Activated naive CD4-positive, alpha-beta T cell treated with anti-CD3 and anti-CD28 coated beads for 36 hours (primary cell): ENCODE data around the gene CPT1C. TPM values are rescaled to one million over a fixed set of nuclear protein-coding genes. Genes with fewer than 3 reads are reported as not detected.

Source experiments
- CTCF ChIA-PET: fragments of 350-600 bp; sonication (Branson Sonifier 250); formaldehyde crosslinking; loops from one replicate; lab custom pipeline; 2021; ENCODE audit warnings: antibody characterized with exemption; lab: Charles Lee
- DNase-seq: peaks from one replicate; pipeline ENCODE4 v3.0.0-alpha.2; 2020
- H3K27ac Mint-ChIP-seq: one replicate; pipeline ENCODE4 v1.8.0; 2021; ENCODE audit warnings: mild to moderate bottlenecking, mixed read lengths
- H3K27me3 Mint-ChIP-seq: one replicate; pipeline ENCODE4 v1.8.0; 2021; ENCODE audit warnings: low read depth, mixed read lengths
- H3K36me3 Mint-ChIP-seq: one replicate; pipeline ENCODE4 v1.8.0; 2021; ENCODE audit warnings: low read depth, mixed read lengths
- H3K4me1 Mint-ChIP-seq: one replicate; pipeline ENCODE4 v1.8.0; 2021; ENCODE audit warnings: low read depth, mixed read lengths
- H3K4me3 Mint-ChIP-seq: one replicate; pipeline ENCODE4 v1.8.0; 2021; ENCODE audit warnings: mild to moderate bottlenecking, moderate library complexity, mixed read lengths
- H3K9me3 Mint-ChIP-seq: one replicate; pipeline ENCODE4 v1.8.0; 2021; ENCODE audit warnings: mixed read lengths
- intact Hi-C: fragments of 100-400 bp; cut with micrococcal nuclease; formaldehyde crosslinking; loops from one replicate; pipeline ENCODE4 v1.15.1; 2023
- total RNA-seq, 2 experiments: library from RNA; stranded (reverse); gene quantifications; one replicate each; pipeline ENCODE4 v1.2.3, GENCODE V29; 2021

The CPT1C gene
- total RNA-seq, 2 experiments from 2014 or later, result 0.32 to 0.48 TPM

DNA sequence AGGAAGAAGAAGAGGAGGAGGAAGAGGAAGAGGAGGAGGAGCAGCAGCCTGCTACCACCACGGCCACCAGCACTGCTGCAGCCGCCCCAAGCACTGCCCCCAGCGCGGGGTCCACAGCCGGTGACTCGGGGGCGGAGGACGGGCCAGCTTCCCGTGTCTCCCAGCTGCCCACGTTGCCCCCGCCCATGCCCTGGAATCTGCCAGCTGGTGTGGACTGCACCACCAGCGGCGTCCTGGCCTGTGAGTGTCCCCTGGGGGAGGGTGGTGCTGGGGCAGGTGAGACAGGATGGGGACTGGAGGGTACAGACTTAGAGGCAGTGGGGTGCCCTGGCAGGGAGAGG is 37.5 kb upstream of the CPT1C start:
- intact Hi-C loops, result no loop called here
- no peaks in the 10 kb centered on the region for H3K27me3 Mint-ChIP-seq
- H3K4me3 Mint-ChIP-seq, result no peak overlapping the region
- no peak overlapping the region for H3K27ac Mint-ChIP-seq
- no peaks in the 10 kb centered on the region for H3K9me3 Mint-ChIP-seq
- DNase-seq, result no peak
- peaks cover 19% of the 10 kb centered on the region for H3K36me3 Mint-ChIP-seq
- no peaks in the 10 kb centered on the region for H3K4me1 Mint-ChIP-seq
- CTCF ChIA-PET, result no interaction called here

DNA sequence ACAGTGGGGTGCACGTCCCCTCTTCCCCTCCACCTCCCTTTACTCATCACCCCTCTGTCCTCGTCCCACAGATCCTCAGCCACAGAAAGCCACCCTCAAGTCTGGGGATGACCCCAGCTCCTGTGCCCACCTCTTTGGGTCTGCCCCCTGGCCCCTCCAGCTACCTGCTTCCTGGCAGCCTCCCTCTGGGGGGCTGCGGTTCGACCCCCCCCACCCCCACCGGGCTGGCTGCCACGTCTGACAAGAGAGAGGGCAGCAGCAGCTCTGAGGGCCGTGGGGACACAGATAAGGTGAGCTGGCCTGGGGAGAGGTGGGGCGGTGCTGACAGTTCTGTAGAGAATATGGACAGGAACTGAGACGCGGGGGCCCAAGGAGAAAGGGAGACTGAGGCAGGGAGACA is 36.3 kb upstream of the CPT1C start:
- no peaks in the 10 kb centered on the region for H3K27me3 Mint-ChIP-seq

DNA sequence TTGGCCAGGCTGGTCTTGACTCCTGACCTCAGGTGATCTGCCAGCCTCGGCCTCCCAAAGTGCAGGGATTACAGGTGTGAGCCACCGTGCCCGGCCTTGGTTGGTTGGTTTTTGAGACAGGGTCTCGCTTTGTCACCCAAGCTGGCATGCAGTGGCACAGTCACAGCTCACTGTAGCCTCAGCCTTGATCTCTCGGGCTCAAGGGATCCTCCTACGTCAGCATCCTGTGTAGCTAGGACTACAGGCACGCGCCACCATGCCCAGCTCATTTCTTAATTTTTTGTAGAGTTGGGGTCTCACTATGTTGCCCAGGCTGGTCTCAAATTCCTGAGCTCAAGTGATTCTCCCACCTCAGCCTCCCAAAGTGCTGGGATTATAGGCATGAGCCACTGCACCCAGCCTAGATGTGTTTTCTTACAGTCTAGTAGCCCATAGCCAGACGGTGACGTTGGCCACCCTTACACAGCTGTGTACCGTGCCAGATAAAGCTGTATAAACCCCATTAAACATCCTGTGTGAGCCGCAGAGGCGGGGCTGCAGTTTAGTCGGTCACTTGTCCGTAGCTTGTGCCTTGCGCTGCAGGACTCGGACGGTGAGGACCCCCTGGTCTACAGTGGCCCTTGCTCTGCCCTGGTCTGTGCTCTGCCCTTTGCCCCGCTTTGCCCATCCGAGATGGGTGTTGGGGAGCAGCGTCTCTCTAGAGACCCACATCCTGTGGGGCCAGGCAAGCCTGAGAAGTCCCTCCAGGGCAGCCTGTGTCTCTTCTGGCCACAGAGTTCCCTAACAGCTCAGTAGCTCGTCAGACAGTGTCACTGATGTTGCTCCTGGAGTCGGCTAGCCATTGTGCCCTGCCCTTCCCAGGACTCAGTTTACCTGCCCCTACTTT is 35.1 kb upstream of the CPT1C start:
- Mint-ChIP-seq H3K4me1 (peaks cover 5% of the 10 kb centered on the region), H3K9me3 (no peaks in the 10 kb centered on the region), H3K36me3 (peaks cover 23% of the 10 kb centered on the region), H3K27ac (no peak overlapping the region), H3K4me3 (no peak overlapping the region), H3K27me3 (no peaks in the 10 kb centered on the region)
- CTCF ChIA-PET, result interaction anchor here (0.8 kb wide), 1 partner anchor 25 kb away, joined by 3 read pairs; no protein-coding TSS in a partner anchor
- intact Hi-C loops, result no loop called here
- DNase-seq, result no peak

More for the DNA sequence above, 36.3 kb upstream of the CPT1C start:
- Mint-ChIP-seq H3K27ac (no peak overlapping the region), H3K9me3 (no peaks in the 10 kb centered on the region), H3K4me1 (no peaks in the 10 kb centered on the region), H3K36me3 (peaks cover 19% of the 10 kb centered on the region), H3K4me3 (no peak overlapping the region)
- intact Hi-C loops, result no loop called here
- no peak for DNase-seq
- CTCF ChIA-PET, result no interaction called here

DNA sequence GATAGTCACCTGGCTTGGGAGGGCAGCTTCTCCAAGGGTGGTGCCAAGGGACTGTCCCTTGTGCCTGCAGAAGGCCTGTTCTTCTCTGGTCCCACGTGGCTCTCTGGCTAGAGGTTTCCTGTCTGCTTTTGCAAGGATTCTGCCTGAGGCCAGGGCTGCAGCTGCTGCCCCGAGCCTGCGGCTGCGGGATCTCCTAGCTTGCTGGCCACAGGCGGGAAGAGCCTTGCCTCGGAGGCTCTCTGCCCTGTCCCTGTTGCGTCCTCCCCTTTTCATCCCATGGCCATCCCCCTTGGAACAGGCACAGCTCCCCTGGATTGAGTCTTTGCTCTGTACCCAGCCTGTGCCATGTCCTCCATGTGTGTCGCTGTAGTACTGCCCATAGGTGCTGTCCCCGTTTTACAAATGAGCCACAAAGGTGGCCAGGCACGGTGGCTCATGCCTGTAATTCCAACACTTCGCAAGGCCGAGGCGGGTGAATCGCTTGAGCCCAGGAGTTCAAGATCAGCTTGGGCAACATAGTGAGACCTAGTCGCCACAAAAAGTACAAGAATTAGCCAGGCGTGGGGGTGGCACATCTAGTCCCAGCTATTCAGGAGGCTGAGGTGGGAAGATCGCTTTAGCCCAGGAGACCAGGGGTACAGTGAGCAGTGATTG is 34.3 kb upstream of the CPT1C start:
- H3K4me1 Mint-ChIP-seq, result peaks cover 5% of the 10 kb centered on the region
- H3K27me3 Mint-ChIP-seq, result no peaks in the 10 kb centered on the region
- H3K4me3 Mint-ChIP-seq, result no peak overlapping the region
- DNase-seq, result no peak
- CTCF ChIA-PET, result interaction anchor here (0.8 kb wide), 1 partner anchor 24 kb away, joined by 3 read pairs; no protein-coding TSS in a partner anchor
- H3K9me3 Mint-ChIP-seq, result no peaks in the 10 kb centered on the region
- H3K36me3 Mint-ChIP-seq, result peaks cover 27% of the 10 kb centered on the region
- intact Hi-C loops, result no loop called here
- no peak overlapping the region for H3K27ac Mint-ChIP-seq

DNA sequence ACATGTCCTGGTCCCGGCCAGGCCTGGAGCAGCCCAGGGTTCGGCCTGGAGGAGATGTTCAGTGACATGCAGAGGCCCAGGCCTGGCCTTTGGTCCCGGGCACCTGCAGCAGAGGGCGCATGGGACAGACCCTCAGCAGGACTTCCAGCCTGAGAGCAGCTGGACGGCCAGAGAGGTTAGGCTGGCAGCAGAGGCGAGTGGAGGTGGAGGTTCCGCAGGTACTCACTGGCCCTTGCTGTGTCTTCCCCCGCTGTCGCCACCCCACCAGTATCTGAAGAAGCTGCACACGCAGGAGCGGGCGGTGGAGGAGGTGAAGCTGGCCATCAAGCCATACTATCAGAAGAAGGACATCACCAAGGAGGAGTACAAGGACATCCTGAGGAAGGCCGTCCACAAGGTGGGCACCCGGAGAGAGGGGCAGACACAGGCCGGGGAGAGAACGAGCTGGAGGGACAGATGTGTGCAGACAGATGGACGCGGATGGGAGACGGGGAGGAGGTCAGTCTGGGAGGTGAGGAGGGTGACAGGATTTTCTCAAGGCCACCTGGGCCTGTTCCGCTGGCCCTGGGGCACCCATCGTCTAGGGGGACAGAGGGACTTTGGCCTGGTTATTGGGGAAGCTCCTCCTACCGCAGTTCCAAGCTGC is 33.3 kb upstream of the CPT1C start:
- Mint-ChIP-seq H3K9me3 (no peaks in the 10 kb centered on the region), H3K27ac (no peak overlapping the region), H3K4me3 (no peak overlapping the region), H3K4me1 (peaks cover 7% of the 10 kb centered on the region), H3K36me3 (peaks cover 29% of the 10 kb centered on the region), H3K27me3 (no peaks in the 10 kb centered on the region)
- no peak for DNase-seq
- intact Hi-C loops, result no loop called here
- CTCF ChIA-PET, result no interaction called here

DNA sequence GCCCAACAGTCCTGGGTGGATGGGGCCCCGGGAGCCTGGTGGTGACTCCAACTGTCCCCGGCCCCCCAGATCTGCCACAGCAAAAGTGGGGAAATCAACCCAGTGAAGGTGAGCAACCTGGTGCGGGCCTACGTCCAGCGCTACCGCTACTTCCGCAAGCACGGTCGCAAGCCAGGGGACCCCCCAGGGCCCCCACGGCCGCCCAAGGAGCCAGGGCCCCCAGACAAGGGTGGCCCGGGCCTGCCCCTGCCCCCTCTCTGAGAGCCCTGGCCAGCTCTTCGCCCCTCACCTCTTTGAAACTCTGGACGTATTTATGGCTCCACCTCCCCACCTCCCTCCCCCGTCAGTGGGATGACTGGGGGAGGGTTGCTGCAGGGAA is 32.8 kb upstream of the CPT1C start:
- intact Hi-C loops, result no loop called here
- H3K4me3 Mint-ChIP-seq, result no peak overlapping the region
- peaks cover 31% of the 10 kb centered on the region for H3K36me3 Mint-ChIP-seq
- DNase-seq, result no peak
- CTCF ChIA-PET, result no interaction called here
- no peaks in the 10 kb centered on the region for H3K27me3 Mint-ChIP-seq
- no peak overlapping the region for H3K27ac Mint-ChIP-seq
- H3K4me1 Mint-ChIP-seq, result peaks cover 12% of the 10 kb centered on the region
- H3K9me3 Mint-ChIP-seq, result no peaks in the 10 kb centered on the region

DNA sequence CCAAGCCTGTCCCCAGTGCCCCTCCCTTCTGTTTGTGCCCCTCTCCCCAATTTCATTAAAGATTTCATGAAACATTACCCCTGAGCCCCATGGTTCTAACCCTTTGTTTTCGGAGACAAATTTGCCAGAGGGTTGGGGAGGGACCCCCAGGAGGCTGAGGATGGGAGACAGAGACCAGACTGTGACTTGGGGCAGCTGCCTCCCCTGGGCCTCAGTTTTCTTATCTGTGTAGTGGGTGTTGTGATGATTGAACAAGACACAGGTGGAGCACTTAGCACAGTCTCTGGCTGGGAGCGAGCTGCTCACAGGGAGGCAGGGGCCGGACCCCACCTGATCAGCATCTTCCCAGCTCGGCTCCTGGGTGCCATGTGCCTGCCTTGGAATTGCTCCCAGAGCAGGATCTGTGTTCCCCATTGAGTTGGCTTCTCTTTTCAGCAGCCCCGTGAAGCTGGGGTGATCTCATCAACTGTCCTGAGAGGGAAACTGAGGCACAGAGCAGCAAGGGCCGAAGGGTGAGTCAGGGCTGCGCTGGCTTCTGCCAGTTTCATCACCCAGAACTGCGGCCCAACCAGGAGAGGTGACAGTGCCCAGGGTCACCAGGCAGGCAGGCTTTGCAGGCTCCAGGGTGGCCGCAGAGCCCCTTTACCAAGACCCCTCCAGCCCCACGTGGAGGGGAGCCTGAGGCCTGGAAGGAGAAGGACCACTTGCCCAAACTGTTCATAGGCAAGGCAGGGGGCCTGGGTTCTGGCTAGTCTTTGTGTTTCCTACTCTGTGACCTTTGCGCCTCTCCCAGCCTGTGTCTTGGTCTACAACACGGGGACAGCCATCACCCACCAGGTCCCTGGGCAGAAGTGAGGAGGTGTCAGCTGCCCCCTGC is 32.1 kb upstream of the CPT1C start:
- no peak for DNase-seq
- peaks cover 29% of the 10 kb centered on the region for H3K36me3 Mint-ChIP-seq
- peaks cover 19% of the 10 kb centered on the region for H3K4me1 Mint-ChIP-seq
- no peaks in the 10 kb centered on the region for H3K9me3 Mint-ChIP-seq
- CTCF ChIA-PET, result interaction anchor here (1.7 kb wide), 1 partner anchor 14 kb away, joined by 4 read pairs; no protein-coding TSS in a partner anchor
- intact Hi-C loops, result no loop called here
- H3K27ac Mint-ChIP-seq, result no peak overlapping the region
- H3K27me3 Mint-ChIP-seq, result no peaks in the 10 kb centered on the region
- no peak overlapping the region for H3K4me3 Mint-ChIP-seq

DNA sequence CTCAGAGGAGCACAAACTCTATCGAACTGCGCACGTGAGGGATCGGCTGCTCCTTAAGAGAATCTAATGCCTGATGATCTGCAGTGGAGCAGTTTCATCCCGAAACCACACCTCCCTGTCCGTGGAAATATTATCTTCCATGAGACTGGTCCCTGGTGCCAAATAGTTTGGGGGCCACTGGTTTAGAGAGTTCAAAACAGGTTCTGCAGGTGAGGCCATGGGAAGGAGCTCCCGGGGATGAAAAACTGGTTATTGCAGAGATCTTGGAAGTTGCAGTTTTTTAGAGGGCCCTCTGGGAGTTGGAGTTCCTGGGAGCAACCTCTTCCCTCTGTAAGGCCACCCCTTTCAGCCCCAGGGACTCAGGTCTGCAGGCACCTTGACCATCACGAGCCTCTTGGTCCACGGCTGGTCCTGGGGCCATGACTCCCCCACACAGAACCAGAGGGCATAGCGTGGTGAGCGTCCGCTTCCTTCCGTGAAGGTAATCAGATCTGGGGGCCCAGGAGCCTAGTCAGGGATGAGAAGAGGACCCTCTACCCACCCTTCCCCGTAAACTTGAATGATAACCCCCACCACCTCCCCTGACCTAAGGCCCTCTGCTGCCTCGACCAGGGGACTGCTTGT is 30.5 kb upstream of the CPT1C start:
- no peaks in the 10 kb centered on the region for H3K9me3 Mint-ChIP-seq
- no peaks in the 10 kb centered on the region for H3K27me3 Mint-ChIP-seq
- intact Hi-C loops, result no loop called here
- CTCF ChIA-PET, result interaction anchor here (0.7 to 1.7 kb wide), 2 partner anchors 13 to 18 kb away, joined by 3 to 4 read pairs; no protein-coding TSS in a partner anchor
- no peak for DNase-seq
- no peak overlapping the region for H3K27ac Mint-ChIP-seq
- H3K4me1 Mint-ChIP-seq, result peaks cover 25% of the 10 kb centered on the region
- H3K36me3 Mint-ChIP-seq, result peaks cover 27% of the 10 kb centered on the region
- H3K4me3 Mint-ChIP-seq, result no peak overlapping the region

DNA sequence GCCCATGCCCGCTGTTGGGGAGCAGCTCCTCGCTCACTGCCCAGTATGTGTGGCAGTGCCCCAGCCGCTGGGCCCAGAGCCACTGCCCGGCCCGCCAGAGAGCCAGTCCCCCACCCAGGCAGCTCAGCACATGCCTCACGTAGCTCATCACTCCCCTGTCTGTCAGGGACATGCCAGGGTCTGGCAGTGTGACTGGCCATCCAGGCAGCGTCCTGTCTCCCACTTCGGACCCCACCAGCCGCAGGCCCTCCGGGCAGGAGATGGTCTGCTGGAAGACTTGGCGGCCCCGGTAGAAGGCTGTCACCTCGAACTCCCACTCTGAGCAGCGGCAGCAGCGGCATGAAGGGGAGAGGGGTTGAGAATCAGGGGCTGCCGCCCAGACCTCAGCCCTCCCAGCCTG is 28.9 kb upstream of the CPT1C start:
- intact Hi-C loops, result no loop called here
- CTCF ChIA-PET, result no interaction called here
- no peak overlapping the region for H3K4me3 Mint-ChIP-seq
- peaks cover 30% of the 10 kb centered on the region for H3K4me1 Mint-ChIP-seq
- no peaks in the 10 kb centered on the region for H3K9me3 Mint-ChIP-seq
- no peak for DNase-seq
- H3K27ac Mint-ChIP-seq, result no peak overlapping the region
- H3K36me3 Mint-ChIP-seq, result peaks cover 22% of the 10 kb centered on the region
- H3K27me3 Mint-ChIP-seq, result no peaks in the 10 kb centered on the region

DNA sequence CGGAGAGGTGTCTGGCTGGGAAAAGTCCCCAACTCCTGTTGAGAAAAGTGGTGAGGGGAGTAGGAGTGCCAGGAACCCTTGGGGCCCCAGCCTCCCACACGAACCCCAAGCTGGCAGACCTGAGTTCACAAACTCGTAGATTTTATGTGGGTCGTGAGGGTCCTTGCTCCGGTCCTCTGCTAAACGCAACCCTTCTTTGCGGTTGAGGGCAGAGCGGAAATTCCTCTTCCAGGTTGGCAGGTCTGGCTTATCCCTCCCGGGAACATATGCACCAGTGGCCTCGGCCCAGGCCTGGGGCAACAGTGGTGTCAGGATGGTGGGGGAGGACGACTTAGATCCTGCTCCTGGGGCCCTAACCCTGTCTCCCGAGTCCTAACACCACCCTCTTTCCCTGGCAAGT is 27.7 kb upstream of the CPT1C start:
- DNase-seq, result no peak
- H3K27me3 Mint-ChIP-seq, result no peaks in the 10 kb centered on the region
- H3K4me3 Mint-ChIP-seq, result peak overlapping the region; percentile 98
- H3K9me3 Mint-ChIP-seq, result no peaks in the 10 kb centered on the region
- H3K4me1 Mint-ChIP-seq, result peaks cover 36% of the 10 kb centered on the region
- CTCF ChIA-PET, result interaction anchor here (1.2 to 2.2 kb wide), 4 partner anchors 10 to 20 kb away, joined by 3 to 8 read pairs (median 6); no protein-coding TSS in a partner anchor
- H3K27ac Mint-ChIP-seq, result peak overlapping the region; percentile 93
- intact Hi-C loops, result no loop called here
- peaks cover 20% of the 10 kb centered on the region for H3K36me3 Mint-ChIP-seq
